ENCODE results near the gene FAM53A. TPM values are rescaled to one million over a fixed set of nuclear protein-coding genes. Genes with fewer than 3 reads are reported as not detected.

FAM53A gene
- total and polyA plus RNA-seq, 10 of the 15 experiments (the other 5 are each of a cell fraction or from before 2014, with no cell fraction given) = 0.02 to 0.87 (median 0.38) TPM; not detected in 2

GRCh38 chr4:1720163-1720983 lies 36.3 kb upstream of the FAM53A start:
- Histone ChIP-seq H3K36me3 (ENCODE audit: control insufficient read depth in 2 of 2, insufficient read depth in 2 of 2, low read length in 1 of 2) (peaks cover 4 to 10% of the 10 kb centered on the region in 2 experiments; a peak in 3 of 4 replicates), H3K4me1 (ENCODE audit: control insufficient read depth, insufficient read depth, low read length) (peaks cover 31% of the 10 kb centered on the region), H4K20me1 (ENCODE audit: control insufficient read depth, insufficient read depth) (peaks cover 4% of the 10 kb centered on the region), H3K9me3 (replicated peaks; ENCODE audit: control insufficient read depth, insufficient read depth, low read length) (no peaks in the 10 kb centered on the region), H3K27ac (ENCODE audit: control insufficient read depth, insufficient read depth) (peak overlapping the region; percentile 72), H3K79me2 (ENCODE audit: control insufficient read depth, insufficient read depth, low read length) (peaks cover 64% of the 10 kb centered on the region), H2AFZ (ENCODE audit: control insufficient read depth, low read depth, low read length) (peak overlapping the region; percentile 87), H3K27me3 (replicated peaks in 1 of 2; ENCODE audit: control insufficient read depth in 2 of 2, insufficient read depth in 2 of 2, low read length in 1 of 2) (no peaks in the 10 kb centered on the region), H3K9ac (ENCODE audit: control insufficient read depth, insufficient read depth, low read length) (peak overlapping the region; percentile 77), H3K4me3 (peak overlapping the region; percentile 73), H3K4me2 (ENCODE audit: control insufficient read depth, insufficient read depth) (peak overlapping the region; percentile 97)
- ChIA-PET SMC1A (ENCODE audit: uncharacterized antibody, unreplicated experiment) (interaction anchor here (0.9 to 11.0 kb wide), 3 partner anchors 12 to 27 kb away, joined by 3 to 132 read pairs (median 33); no protein-coding TSS in a partner anchor), POLR2A (interaction anchor here (0.7 to 3.8 kb wide), 8 partner anchors 8 to 133 kb away, joined by 3 to 34 read pairs (median 4); partner anchors contain the start of gene SLBP), CTCF (interaction anchor here (0.6 to 15.5 kb wide), 5 partner anchors 9 to 181 kb away, joined by 3 to 317 read pairs (median 3); partner anchors contain the start of gene SLBP), RAD21 (ENCODE audit: unreplicated experiment) (interaction anchor here (0.8 to 3.3 kb wide), 3 partner anchors 11 to 27 kb away, joined by 3 to 32 read pairs (median 3); no protein-coding TSS in a partner anchor)
- intact Hi-C loops (cut with micrococcal nuclease; ENCODE audit: unreplicated experiment) = no loop called here
- no TSS peak for BruUV-seq (replicated peaks)
- FAIRE-seq (no peak), ATAC-seq (peak; percentile 35), DNase-seq (ENCODE audit: low read depth, low spot score) (no peak)
- under 1% methylated on average over 79 of the region's 79 CpGs for WGBS (ENCODE audit: insufficient coverage, insufficient replicate concordance, low lambda C conversion rate, missing lambda C conversion rate)
- in situ Hi-C loops (cut with MboI) = no loop called here
- TF ChIP-seq FOXM1 (IDR thresholded peaks at IDR 0.05; ENCODE audit: low read depth, low read length) = no peak
- TF ChIP-seq, protein P1, sequence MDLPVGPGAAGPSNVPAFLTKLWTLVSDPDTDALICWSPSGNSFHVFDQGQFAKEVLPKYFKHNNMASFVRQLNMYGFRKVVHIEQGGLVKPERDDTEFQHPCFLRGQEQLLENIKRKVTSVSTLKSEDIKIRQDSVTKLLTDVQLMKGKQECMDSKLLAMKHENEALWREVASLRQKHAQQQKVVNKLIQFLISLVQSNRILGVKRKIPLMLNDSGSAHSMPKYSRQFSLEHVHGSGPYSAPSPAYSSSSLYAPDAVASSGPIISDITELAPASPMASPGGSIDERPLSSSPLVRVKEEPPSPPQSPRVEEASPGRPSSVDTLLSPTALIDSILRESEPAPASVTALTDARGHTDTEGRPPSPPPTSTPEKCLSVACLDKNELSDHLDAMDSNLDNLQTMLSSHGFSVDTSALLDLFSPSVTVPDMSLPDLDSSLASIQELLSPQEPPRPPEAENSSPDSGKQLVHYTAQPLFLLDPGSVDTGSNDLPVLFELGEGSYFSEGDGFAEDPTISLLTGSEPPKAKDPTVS (IDR thresholded peaks at IDR 0.05; ENCODE audit: low read depth, low read length) = no peak
- 0 out of 2 replicates have a peak, but pooled peaks have one; percentile 6 for TF ChIP-seq TCF12 (IDR thresholded peaks at IDR 0.05; ENCODE audit: low read depth, low read length)
- peak; percentile 40 to 89; a peak in 3 of 4 replicates for TF ChIP-seq BHLHE40 (IDR thresholded peaks at IDR 0.05; ENCODE audit: borderline replicate concordance in 1 of 2, low read depth in 2 of 2, low read length in 1 of 2)
- TF ChIP-seq KDM1A (IDR thresholded peaks at IDR 0.05; ENCODE audit: borderline replicate concordance) = no peak
- TF ChIP-seq BACH1 (IDR thresholded peaks at IDR 0.05; ENCODE audit: borderline replicate concordance) = 0 out of 2 replicates have a peak, but pooled peaks have one; percentile 30
- TF ChIP-seq PAX5 (IDR thresholded peaks at IDR 0.05; ENCODE audit: borderline replicate concordance, low read depth, low read length) = 0 out of 2 replicates have a peak, but pooled peaks have one; percentile 14
- TF ChIP-seq, protein P2, sequence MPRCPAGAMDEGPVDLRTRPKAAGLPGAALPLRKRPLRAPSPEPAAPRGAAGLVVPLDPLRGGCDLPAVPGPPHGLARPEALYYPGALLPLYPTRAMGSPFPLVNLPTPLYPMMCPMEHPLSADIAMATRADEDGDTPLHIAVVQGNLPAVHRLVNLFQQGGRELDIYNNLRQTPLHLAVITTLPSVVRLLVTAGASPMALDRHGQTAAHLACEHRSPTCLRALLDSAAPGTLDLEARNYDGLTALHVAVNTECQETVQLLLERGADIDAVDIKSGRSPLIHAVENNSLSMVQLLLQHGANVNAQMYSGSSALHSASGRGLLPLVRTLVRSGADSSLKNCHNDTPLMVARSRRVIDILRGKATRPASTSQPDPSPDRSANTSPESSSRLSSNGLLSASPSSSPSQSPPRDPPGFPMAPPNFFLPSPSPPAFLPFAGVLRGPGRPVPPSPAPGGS (IDR thresholded peaks at IDR 0.05; ENCODE audit: borderline replicate concordance, insufficient read depth, low read depth, low read length, poor library complexity, severe bottlenecking) = peak; percentile 4
- TF ChIP-seq SMC3 (IDR thresholded peaks at IDR 0.05; ENCODE audit: borderline replicate concordance, low read length) = no peak
- peak; percentile 62 for TF ChIP-seq LARP7 (IDR thresholded peaks at IDR 0.05)
- TF ChIP-seq SPI1 (IDR thresholded peaks at IDR 0.05; ENCODE audit: borderline replicate concordance, insufficient read depth, low read depth, low read length) = no peak
- TF ChIP-seq MYC (IDR thresholded peaks at IDR 0.05; ENCODE audit: insufficient read depth, insufficient read length, insufficient replicate concordance, low read length, severe bottlenecking) = peak; percentile 9
- 0 out of 2 replicates have a peak, but pooled peaks have one; percentile 28 for TF ChIP-seq REST (IDR thresholded peaks at IDR 0.05; ENCODE audit: low read depth, low read length)
- peak; percentile 44; the same call in 1 of the 2 replicates for TF ChIP-seq IKZF1 (conservative IDR thresholded peaks at IDR 0.05)
- peak; percentile 42; the same call in 1 of the 2 replicates for TF ChIP-seq NR2F1 (conservative IDR thresholded peaks at IDR 0.05)

Measured in GM12878 (cell line).